A204.1 (cell line): ENCODE results near the gene PPFIA2.
"Not testable (repeated sequence)": the region's sequence is repeated elsewhere in the genome, so short reads cannot be mapped to it uniquely, and the experiment has no call there.

Experiments
- FAIRE-seq: peaks from 2 replicates; lab custom pipeline; 2012; peaks lifted over from hg19 to GRCh38; lab: Jason Lieb, UNC

PPFIA2 gene

GRCh38 chr12:81259360-81259759 lies 499.8 kb downstream of the PPFIA2 start:
- FAIRE-seq = no peak

DNA sequence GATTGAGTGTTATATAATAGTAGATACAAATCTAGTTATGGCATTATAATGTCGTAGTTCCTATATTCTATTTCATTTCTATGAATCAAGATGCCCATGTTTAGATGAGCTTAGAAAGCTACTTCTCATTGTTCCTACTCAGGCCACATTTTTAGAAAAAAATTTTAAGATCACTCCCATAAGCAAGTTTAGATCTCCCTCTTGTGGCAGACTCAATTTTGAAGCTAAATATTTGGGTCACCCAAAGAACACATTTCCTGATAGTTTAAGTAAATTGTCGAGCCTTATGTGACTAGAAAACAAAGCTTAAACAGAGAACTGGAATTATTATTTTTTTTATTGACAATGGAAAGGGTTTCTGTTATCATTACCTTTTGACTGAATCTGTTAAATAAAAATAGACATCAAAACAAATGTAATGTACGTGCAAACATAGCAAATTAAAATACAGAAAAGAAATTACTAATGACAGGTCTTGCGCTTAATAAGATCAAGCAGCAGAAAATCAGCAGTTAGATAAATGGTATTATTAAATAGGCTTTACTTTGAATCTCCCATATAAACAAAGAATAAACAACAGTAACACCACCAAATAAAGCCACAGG lies 501.1 kb downstream of the PPFIA2 start:
- FAIRE-seq = peak; percentile 79

- FAIRE-seq = no peak
Observed at GRCh38 chr12:81255947-81256346, 503.2 kb downstream of the PPFIA2 start.

GRCh38 chr12:81255456-81255855 lies 503.7 kb downstream of the PPFIA2 start:
- no peak for FAIRE-seq

DNA sequence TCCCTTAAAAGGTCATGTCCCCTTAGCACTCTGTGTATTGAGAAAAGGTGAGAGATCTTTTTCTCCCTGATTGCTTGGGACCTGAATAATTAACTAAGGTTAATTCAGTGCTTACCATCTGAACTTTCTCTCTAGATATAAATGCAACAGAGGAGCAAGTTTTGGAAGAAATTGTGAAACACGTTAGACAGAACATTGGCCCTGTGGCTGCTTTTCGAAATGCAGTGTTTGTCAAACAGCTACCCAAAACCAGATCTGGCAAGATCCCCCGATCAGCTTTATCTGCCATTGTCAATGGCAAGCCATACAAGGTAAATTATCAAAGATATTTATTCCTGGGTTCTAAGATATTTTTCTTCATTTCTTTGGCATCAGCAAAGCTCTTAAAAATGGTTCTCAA lies 505.8 kb downstream of the PPFIA2 start:
- FAIRE-seq = no peak

GRCh38 chr12:81252228-81252627 lies 506.9 kb downstream of the PPFIA2 start:
- no peak for FAIRE-seq

GRCh38 chr12:81249976-81250375 lies 509.2 kb downstream of the PPFIA2 start:
- no peak for FAIRE-seq

GRCh38 chr12:81245907-81246570 lies 513.1 kb downstream of the PPFIA2 start:
- FAIRE-seq = no peak

DNA sequence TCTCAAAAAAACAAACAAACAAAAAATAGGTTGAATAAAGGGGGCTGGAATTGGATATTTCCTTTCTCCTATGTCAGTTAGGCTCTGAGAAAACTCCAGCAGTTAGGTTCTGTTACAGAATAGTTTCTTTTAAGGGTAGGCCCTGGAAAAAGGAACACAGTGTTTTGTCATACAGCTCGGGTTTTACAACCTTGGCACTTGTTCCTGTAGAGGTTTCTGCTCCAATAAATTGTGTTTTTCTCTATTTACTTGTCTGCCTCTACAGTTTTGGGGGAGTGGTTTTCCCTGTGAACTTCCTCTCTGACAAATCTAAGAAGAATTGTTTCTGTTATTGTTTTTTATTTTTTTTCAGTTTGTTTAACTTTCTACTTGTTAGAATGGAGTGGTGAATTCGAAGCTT lies 513.7 kb downstream of the PPFIA2 start:
- no peak for FAIRE-seq

DNA sequence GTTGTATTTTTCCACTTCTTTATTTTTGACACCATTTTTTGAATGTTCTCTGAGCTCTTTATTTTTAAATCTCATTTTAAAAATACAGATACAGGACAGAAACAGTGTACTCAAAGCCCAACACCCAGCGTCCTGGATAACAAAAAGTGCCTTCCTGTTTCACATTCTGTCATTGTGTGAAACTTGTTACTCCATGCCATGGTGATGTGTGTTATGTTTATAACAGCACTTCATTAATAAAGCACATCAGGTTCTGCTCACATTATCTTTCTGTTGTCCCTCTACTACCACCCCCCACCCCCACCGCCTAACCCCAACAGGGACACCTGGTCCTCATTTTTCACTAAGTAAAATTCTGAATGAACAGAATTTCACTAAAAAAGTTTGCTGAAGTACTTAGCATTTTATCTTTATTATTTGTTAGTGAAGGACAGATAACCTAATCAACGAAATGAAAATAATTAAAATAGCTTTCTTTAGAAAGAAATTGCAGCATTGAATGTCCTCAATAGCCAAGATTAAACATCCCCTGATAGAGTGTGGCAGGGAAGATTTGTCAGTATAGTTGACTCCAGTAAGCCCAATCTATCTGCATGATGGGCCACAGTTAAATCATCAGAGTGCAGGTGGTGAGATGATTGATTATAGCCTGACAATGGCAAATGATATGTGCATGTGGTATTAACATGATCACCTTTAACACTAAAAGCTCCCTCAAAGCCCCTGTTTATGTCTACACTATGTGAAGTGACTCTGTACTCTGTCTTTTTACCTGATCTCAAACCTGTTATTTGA lies 527.4 kb downstream of the PPFIA2 start:
- FAIRE-seq = no peak

DNA sequence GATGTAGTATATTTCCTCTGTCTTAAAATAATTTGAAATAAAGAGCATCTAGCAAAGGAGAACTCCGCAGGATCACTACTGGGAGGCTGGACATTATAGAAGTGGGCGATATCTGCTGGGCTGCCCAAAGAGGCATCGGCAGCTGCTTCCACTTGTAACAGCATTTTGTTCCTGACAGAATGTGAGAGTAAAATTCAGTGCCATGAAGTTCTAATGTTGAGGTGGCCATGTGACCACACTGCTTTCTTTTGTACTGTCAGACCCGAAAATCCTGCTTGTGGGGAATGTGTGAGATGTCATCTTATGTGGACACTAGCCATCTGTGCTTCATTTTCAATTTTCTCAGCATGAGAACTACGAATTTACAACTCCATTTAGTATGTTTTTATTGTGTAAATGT lies 529.4 kb downstream of the PPFIA2 start:
- FAIRE-seq = no peak

- no peak for FAIRE-seq
Observed at GRCh38 chr12:81224626-81225025, 534.5 kb downstream of the PPFIA2 start.

DNA sequence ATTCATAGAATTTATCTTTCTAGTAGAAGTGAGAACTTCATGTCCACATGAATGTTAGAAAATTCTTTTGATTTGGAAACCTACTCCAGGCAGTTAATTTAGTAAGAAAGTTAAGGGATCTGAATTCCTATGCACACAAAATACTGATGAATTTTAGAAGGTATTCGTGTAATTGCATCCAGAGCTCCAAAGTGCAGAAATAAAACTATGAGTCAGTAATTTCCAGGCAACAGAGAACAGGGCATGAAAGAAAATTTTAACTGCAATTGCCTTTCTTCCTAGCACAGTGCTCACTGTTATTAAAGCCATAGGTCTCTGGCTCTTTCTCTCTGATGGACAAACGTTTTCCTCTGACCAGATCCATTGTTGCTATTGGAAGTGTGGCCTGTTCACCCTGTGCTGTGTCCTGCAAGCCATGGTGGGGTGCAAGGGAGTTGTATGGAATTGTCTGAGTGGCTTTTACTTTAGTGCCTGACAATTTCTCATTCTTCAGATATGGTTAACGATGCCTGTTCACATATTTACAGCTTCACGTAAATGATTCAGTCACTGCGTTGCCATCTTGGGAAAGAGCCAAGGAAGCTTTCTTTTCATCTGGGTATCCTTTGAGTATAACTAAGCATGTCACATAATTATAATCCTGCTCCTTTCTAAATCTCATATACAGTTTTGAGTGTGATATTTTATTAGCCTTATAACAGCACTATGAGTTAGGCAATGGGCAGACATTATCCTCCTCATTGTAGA lies 536.1 kb downstream of the PPFIA2 start:
- FAIRE-seq = no peak

- FAIRE-seq = no peak
Observed at GRCh38 chr12:81221681-81222080, 537.5 kb downstream of the PPFIA2 start.

- no peak for FAIRE-seq
Observed at GRCh38 chr12:81216739-81217138, 542.4 kb downstream of the PPFIA2 start.

DNA sequence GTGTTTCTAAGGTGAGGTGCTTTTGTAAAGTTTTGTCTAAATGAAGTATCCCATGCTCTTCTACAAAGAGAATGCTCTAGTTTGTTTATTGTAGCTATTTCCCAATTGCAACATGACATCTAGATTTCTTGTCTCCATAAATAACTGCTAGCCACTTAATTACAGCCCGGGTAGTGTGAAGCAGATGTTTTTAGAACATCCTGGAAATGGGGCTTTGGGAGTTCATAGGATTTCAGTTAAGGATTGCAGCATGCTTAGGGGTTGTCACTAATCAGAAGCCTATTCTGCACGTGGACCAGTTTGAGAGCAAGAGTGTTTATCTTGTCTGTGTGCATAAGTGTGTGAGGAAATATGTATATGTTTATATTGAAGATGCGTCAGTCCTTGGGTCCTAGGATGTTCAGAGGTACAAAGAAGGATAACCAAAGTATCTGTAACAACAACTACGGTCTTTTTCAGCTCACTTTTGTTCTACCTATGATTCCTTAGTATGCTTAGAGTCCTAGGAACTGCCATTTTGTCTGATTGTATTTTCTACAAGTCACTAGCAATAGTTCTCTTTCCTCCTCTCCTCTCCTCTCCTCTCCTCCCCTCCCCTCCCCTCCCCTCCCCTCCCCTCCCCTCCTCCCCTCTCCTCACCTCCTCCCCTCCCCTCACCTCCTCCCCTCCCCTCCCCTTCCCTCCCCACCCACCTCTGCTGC lies 546.0 kb downstream of the PPFIA2 start:
- FAIRE-seq = no peak

DNA sequence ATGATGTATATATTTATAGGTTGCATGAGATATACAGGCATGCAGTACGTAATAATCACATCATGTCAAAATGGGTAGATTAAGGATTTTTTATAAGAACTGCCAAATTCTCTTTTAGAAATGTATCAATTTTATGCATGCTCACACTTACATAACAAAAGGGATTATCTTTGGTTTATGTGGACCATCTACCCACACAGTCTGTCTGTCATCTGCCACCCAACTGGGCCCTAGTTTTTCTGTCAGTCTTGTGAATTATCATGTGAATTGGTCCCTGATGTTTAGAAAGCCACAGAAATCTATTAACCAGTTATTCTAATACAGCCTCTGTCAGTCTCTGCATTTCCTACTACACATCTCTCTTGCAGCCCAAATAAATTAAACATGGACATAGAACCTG lies 547.8 kb downstream of the PPFIA2 start:
- no peak for FAIRE-seq

GRCh38 chr12:81209772-81210225 lies 549.4 kb downstream of the PPFIA2 start:
- not testable (repeated sequence) for FAIRE-seq

- no peak for FAIRE-seq
Observed at GRCh38 chr12:81209012-81209411, 550.1 kb downstream of the PPFIA2 start.

DNA sequence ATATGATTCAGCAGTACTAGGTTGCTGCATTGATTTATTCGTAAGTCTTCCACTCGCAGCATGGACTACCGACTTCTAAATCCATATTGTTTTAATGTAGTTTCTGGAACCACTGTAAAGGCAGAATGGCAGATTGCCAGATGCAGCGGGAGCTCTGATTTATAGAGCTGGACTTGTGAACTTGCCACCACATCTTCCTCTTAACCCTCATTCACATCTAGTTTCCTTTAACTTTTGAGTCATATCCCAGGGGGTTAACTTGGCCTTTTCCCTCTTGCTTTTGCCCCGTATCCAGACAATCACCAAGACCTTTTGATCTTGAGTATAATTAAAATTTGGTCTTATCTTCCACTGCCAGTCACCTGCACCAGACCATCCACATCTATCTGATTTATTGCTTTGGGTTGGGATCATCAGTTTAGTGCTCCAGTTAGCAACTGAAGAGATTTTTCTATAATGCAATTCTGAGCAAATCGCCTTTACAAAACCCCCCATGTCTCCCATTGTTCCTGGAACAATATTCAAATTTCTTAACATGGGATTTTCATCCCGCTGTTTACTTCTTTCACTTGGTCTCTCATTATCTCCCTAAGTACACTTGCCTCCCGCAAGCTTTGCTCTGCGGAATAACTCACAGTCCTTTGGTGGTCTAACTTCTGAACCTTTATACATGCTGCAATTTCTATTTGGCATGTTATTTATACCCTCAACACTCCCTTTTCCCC lies 550.8 kb downstream of the PPFIA2 start:
- no peak for FAIRE-seq
